B cell (primary cell): ENCODE results near the gene BMP6. TPM values are rescaled to one million over a fixed set of nuclear protein-coding genes. Genes with fewer than 3 reads are reported as not detected.

Experiments used
- ATAC-seq: fragments of 200-7000 bp; cut with Tn5 transposase; one replicate; pipeline ENCODE4 v1.10.0; 2021; ENCODE audit warnings: low read depth, mild to moderate bottlenecking, moderate number of reproducible peaks, moderate library complexity
- CTCF ChIA-PET: fragments of 350-600 bp; sonication (Branson Sonifier 250); formaldehyde crosslinking; loops from one replicate; lab custom pipeline; 2021; ENCODE audit warnings: antibody characterized with exemption, inconsistent platforms; lab: Charles Lee
- POLR2A ChIA-PET: fragments of 350-600 bp; sonication (Branson Sonifier 250); formaldehyde crosslinking; loops from one replicate; lab custom pipeline; 2021; ENCODE audit warnings: antibody characterized with exemption; lab: Charles Lee
- DNase-seq: peaks from one replicate; pipeline ENCODE4 v3.0.0; 2013
- H2AFZ ChIP-seq: 2 replicates; pipeline ENCODE4 v1.6.1; 2012; ENCODE audit warnings: mild to moderate bottlenecking, low read depth, low read length; ENCODE audit not compliant: insufficient read depth, poor library complexity, severe bottlenecking
- H3K27ac ChIP-seq, 2 donors: 1 replicate in 1 of 2; 2 replicates in 1 of 2; pipeline ENCODE4 v1.5.1; 2012 to 2013; ENCODE audit warnings: low read length in 2 of 2, mild to moderate bottlenecking in 2 of 2, moderate library complexity in 1 of 2
- H3K27me3 ChIP-seq, 4 experiments: fragments of 200-600 bp in 1 of 4; sonication (generic) in 1 of 4; replicated peaks in 1 of 4; 1 replicate in 2 of 4; 2 replicates in 2 of 4; pipeline versions ENCODE4 v1.6.1 to v1.7.0; 2013 to 2016; ENCODE audit warnings: low read length in 3 of 4, mild to moderate bottlenecking in 2 of 4, mixed read lengths in 1 of 4, moderate library complexity in 1 of 4; ENCODE audit not compliant: insufficient read depth in 4 of 4, control insufficient read depth in 3 of 4; ENCODE audit errors: control extremely low read depth in 1 of 4
- H3K36me3 ChIP-seq, 2 experiments: replicated peaks in 1 of 2; 1 replicate in 1 of 2; 2 replicates in 1 of 2; pipeline versions ENCODE4 v1.6.1 to v1.7.1; 2013; ENCODE audit warnings: low read length in 1 of 2; ENCODE audit not compliant: insufficient read depth in 2 of 2, control insufficient read depth in 1 of 2; ENCODE audit errors: control extremely low read depth in 1 of 2, extremely low read depth in 1 of 2
- H3K4me1 ChIP-seq, 2 donors: fragments of 200-600 bp in 1 of 2; sonication (generic) in 1 of 2; 1 replicate in 1 of 2; 2 replicates in 1 of 2; pipeline versions ENCODE4 v1.5.1 to v1.6.1; 2013 to 2017; ENCODE audit warnings: low read length in 2 of 2; ENCODE audit not compliant: control insufficient read depth in 2 of 2, insufficient read depth in 2 of 2
- H3K4me2 ChIP-seq: replicated peaks from 2 replicates; pipeline ENCODE3; 2012; ENCODE audit warnings: mild to moderate bottlenecking, low read depth, low read length; ENCODE audit not compliant: poor library complexity, severe bottlenecking
- H3K4me3 ChIP-seq, 5 experiments: fragments of 200-600 bp in 1 of 5; sonication (generic) in 1 of 5; 1 replicate in 3 of 5; 2 replicates in 2 of 5; pipeline versions ENCODE4 v1.5.1 to v1.7.0; 2011 to 2016; ENCODE audit warnings: low read length in 4 of 5, mild to moderate bottlenecking in 4 of 5, low read depth in 2 of 5, control low read depth in 1 of 5, moderate library complexity in 1 of 5; ENCODE audit not compliant: insufficient read depth in 1 of 5; ENCODE audit errors: control extremely low read depth in 1 of 5, extremely low read depth in 1 of 5
- H3K79me2 ChIP-seq: fragments of 200-600 bp; sonication (generic); one replicate; pipeline ENCODE4 v1.6.0; 2016; ENCODE audit warnings: low read length; ENCODE audit not compliant: control insufficient read depth, insufficient read depth
- H3K9ac ChIP-seq: fragments of 200-600 bp; sonication (generic); 2 replicates; pipeline ENCODE4 v1.6.1; 2017; ENCODE audit warnings: mild to moderate bottlenecking, low read length, moderate library complexity
- H3K9me3 ChIP-seq, 3 donors: one replicate each; pipeline versions ENCODE4 v1.6.1 to v1.7.1; 2013; ENCODE audit warnings: low read length in 2 of 3; ENCODE audit not compliant: control insufficient read depth in 2 of 3, insufficient read depth in 1 of 3; ENCODE audit errors: control extremely low read depth in 1 of 3
- H4K20me1 ChIP-seq: 2 replicates; pipeline ENCODE4 v1.6.0; 2012; ENCODE audit warnings: mild to moderate bottlenecking, low read length; ENCODE audit not compliant: insufficient read depth, control insufficient read depth, poor library complexity, severe bottlenecking
- H3K27ac Mint-ChIP-seq: one replicate; pipeline ENCODE4 v1.8.0; 2021; ENCODE audit warnings: mixed read lengths
- H3K27me3 Mint-ChIP-seq: one replicate; pipeline ENCODE4 v1.8.0; 2021; ENCODE audit warnings: mixed read lengths
- H3K4me1 Mint-ChIP-seq: one replicate; pipeline ENCODE4 v1.8.0; 2021; ENCODE audit warnings: mixed read lengths
- H3K4me3 Mint-ChIP-seq: one replicate; pipeline ENCODE4 v1.8.0; 2021; ENCODE audit warnings: mixed read lengths
- H3K9me3 Mint-ChIP-seq: one replicate; pipeline ENCODE4 v1.8.0; 2022; ENCODE audit warnings: mixed read lengths; ENCODE audit not compliant: insufficient read depth
- EZH2 ChIP-seq: IDR thresholded peaks from 2 replicates; pipeline ENCODE4 v1.6.1; 2012; ENCODE audit warnings: borderline replicate concordance, low read depth, mild to moderate bottlenecking, moderate library complexity, low read length; ENCODE audit not compliant: insufficient read depth, poor library complexity, severe bottlenecking
- WGBS: methylation state at CpG from one replicate; pipeline ENCODE4 v1.1.5; 2013; ENCODE audit warnings: missing lambda C conversion rate; ENCODE audit not compliant: insufficient coverage; 5-methylcytosine and 5-hydroxymethylcytosine counted together
- intact Hi-C: fragments of 100-400 bp; cut with micrococcal nuclease; formaldehyde crosslinking; loops from one replicate; pipeline ENCODE4 v1.10.0; 2022
- polyA plus RNA-seq: library from polyadenylated mRNA; depleted of rRNA; stranded (reverse); fragments of >200 nt; gene quantifications from 2 replicates; pipeline ENCODE4 v1.2.3, GENCODE V29; 2012
- total RNA-seq, 2 donors: library from RNA; stranded (reverse); fragments of 120-200 nt in 1 of 2; gene quantifications; 1 replicate in 1 of 2; 2 replicates in 1 of 2; pipeline versions ENCODE4 v1.2.3 to v1.2.4, GENCODE V29; 2013 to 2022
- TF ChIP-seq, protein P1 (sequence below): fragments of 200-600 bp; IDR thresholded peaks from one replicate; pipeline ENCODE4 v1.8.0; 2022; ENCODE audit warnings: antibody characterized with exemption, mild to moderate bottlenecking

The BMP6 gene
- total and polyA plus RNA-seq, 2 donors (not counting 1 experiment from before 2014, with no cell fraction given) = 0.43 to 2.9 TPM

DNA sequence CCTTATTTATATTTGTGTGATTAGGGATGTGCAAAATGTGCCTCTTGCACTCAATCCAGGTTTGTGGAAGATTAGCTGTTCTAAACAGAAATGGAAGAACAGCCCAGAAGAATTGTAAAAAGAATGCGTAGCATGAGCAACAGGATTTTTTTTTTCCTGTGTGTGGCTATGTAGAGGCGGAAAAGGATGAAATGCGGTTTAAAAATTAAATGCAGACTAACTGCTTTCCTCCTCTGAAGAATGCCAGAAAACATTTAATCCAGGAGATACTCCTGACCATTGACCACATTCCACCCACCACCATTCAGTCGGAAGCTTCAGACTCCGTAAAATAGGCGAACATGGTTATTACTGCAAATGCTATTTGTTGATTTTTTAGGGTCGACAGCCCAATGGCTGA, 83.4 kb downstream of the BMP6 start:
- ChIA-PET POLR2A (no interaction called here), CTCF (no interaction called here)
- ATAC-seq (no peak), DNase-seq (no peak)
- Histone ChIP-seq H3K79me2 (no peaks in the 10 kb centered on the region), H3K27ac (no peak overlapping the region), H3K36me3 (no peaks in the 10 kb centered on the region), H3K9me3 (peaks cover 0 to 4% (median 0%) of the 10 kb centered on the region in 3 donors), H3K4me3 (no peak overlapping the region), H2AFZ (no peak overlapping the region), H3K27me3 (peaks cover 0 to 7% (median 0%) of the 10 kb centered on the region in 4 experiments), H3K9ac (no peak overlapping the region), H4K20me1 (no peaks in the 10 kb centered on the region), H3K4me2 (no peak overlapping the region), H3K4me1 (no peaks in the 10 kb centered on the region)
- intact Hi-C loops = no loop called here
- 92% methylated on average over 2 of the region's 7 CpGs for WGBS
- H3K4me1 Mint-ChIP-seq = no peaks in the 10 kb centered on the region
- no peak overlapping the region for H3K27ac Mint-ChIP-seq
- H3K9me3 Mint-ChIP-seq = no peaks in the 10 kb centered on the region
- TF ChIP-seq, protein P1, sequence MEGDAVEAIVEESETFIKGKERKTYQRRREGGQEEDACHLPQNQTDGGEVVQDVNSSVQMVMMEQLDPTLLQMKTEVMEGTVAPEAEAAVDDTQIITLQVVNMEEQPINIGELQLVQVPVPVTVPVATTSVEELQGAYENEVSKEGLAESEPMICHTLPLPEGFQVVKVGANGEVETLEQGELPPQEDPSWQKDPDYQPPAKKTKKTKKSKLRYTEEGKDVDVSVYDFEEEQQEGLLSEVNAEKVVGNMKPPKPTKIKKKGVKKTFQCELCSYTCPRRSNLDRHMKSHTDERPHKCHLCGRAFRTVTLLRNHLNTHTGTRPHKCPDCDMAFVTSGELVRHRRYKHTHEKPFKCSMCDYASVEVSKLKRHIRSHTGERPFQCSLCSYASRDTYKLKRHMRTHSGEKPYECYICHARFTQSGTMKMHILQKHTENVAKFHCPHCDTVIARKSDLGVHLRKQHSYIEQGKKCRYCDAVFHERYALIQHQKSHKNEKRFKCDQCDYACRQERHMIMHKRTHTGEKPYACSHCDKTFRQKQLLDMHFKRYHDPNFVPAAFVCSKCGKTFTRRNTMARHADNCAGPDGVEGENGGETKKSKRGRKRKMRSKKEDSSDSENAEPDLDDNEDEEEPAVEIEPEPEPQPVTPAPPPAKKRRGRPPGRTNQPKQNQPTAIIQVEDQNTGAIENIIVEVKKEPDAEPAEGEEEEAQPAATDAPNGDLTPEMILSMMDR = no peak
- no peak for TF ChIP-seq EZH2
- H3K4me3 Mint-ChIP-seq = no peak overlapping the region
- H3K27me3 Mint-ChIP-seq = peaks cover 35% of the 10 kb centered on the region

- intact Hi-C loops = no loop called here
- no peaks in the 10 kb centered on the region for H3K36me3 ChIP-seq
- no peaks in the 10 kb centered on the region for H3K79me2 ChIP-seq
- no peak for ATAC-seq
- no peak overlapping the region for H3K9ac ChIP-seq
- no peaks in the 10 kb centered on the region for H3K4me1 Mint-ChIP-seq
- DNase-seq = no peak
- peaks cover 0 to 7% (median 0%) of the 10 kb centered on the region in 4 experiments for H3K27me3 ChIP-seq
- H3K4me2 ChIP-seq = no peak overlapping the region
- no peaks in the 10 kb centered on the region for H3K4me1 ChIP-seq
- no peak overlapping the region for H3K27ac ChIP-seq
- WGBS = 78% methylated on average over 6 of the region's 9 CpGs
- H2AFZ ChIP-seq = no peak overlapping the region
- TF ChIP-seq, protein P1 = no peak
- TF ChIP-seq EZH2 = no peak
- no peak overlapping the region for H3K4me3 ChIP-seq
- ChIA-PET POLR2A (no interaction called here), CTCF (no interaction called here)
- no peak overlapping the region for H3K4me3 Mint-ChIP-seq
- no peaks in the 10 kb centered on the region for H4K20me1 ChIP-seq
- H3K9me3 ChIP-seq = peaks cover 0 to 4% (median 0%) of the 10 kb centered on the region in 3 donors
- no peaks in the 10 kb centered on the region for H3K9me3 Mint-ChIP-seq
- no peak overlapping the region for H3K27ac Mint-ChIP-seq
- peaks cover 28% of the 10 kb centered on the region for H3K27me3 Mint-ChIP-seq
Observed at GRCh38 chr6:7811441-7811840, 85.5 kb downstream of the BMP6 start.
